HG03097 (cell line): ENCODE measurements around the gene STMN3.
"Not testable (repeated sequence)": the region's sequence is repeated elsewhere in the genome, so short reads cannot be mapped to it uniquely, and the experiment has no call there.

Experiments
- ATAC-seq: cut with Tn5 transposase; IDR thresholded peaks from one replicate; pipeline ENCODE4 v1.9.1; 2021; ENCODE audit not compliant: unreplicated experiment, low FRiP score

STMN3 gene

DNA sequence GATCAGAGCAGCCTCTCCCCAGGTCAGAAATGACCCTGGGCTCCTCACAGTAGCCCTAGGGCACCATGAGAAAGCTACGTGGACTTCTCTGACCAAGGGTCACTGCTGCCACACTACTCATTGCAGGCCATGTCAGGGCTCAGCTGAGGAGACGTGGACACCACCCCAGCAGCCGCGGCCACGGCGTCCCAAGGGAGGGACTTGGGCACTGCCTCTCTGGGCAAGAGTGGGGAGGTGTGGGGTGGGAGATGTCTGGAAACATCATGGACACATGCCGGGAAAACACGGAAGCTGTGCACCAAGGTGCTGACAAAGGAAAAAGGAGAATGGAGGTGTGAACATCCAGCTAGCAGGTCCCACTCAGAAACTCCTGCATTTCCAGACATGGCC lies 35.4 kb downstream of the STMN3 start:
- no peak for ATAC-seq

DNA sequence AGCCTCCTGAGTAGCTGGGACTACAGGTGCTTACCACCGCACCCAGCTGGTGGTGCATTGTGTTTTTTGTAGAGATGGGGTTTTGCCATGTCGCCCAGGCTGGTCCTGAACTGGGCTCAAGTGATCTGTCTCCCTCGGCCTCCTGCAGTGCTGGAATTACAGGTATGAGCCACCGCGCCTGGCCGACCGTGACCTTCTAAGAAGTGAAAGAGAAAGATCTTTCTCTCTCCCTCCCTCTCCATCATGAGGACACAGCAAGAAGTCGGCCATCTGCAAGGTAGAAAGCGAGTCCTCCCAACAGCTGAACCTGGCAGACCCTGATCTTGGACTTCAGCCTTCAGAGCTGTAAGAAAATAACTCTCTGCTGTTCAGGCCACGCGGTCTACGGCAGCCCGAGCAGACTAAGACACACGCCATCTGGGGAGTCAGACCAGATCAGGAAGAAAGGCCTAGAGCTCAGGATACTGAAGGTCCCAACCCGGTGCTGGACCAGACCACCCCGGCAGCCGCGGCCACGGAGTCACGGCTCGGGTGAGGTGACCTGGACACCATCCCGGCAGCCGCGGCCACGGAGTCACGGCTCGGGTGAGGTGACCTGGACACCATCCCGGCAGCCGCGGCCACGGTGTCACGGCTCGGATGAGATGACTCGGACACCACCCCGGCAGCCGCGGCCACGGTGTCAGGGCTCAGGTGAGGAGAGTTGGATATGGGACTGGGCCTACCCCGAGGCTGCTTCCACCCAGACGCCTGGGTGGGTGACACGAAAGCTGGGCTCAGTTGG lies 35.9 kb downstream of the STMN3 start:
- ATAC-seq, result no peak

DNA sequence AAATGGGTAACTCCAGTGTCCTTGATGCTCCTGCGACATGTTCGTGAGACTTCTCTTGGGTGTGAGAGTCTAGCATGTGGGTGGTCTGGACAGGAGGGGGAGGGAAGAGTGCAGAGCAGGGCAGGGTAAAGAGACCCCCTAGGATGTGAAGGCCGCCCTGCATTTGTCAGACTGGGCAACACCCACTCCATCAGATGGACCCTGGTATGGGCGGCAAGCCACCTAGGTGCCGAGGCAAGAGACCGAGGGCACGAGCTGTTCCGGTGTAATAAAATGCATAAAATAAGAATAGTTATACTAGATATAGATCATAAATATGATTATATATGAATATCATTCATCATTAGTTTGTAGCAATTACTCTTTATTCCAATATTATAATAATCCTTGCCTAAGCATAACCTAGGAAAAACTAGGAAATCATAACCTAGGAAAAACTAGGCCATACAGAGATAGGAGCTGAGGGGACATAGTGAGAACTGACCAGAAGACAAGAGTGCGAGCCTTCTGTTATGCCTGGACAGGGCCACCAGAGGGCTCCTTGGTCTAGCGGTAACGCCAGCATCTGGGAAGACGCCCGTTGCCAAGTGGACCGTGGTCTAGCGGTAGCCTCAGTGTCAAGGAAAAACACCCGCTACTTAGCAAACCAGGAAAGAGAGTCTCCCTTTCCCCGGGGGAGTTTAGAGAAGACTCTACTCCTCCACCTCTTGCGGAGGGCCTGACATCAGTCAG lies 39.2 kb downstream of the STMN3 start:
- ATAC-seq, result not testable (repeated sequence)

DNA sequence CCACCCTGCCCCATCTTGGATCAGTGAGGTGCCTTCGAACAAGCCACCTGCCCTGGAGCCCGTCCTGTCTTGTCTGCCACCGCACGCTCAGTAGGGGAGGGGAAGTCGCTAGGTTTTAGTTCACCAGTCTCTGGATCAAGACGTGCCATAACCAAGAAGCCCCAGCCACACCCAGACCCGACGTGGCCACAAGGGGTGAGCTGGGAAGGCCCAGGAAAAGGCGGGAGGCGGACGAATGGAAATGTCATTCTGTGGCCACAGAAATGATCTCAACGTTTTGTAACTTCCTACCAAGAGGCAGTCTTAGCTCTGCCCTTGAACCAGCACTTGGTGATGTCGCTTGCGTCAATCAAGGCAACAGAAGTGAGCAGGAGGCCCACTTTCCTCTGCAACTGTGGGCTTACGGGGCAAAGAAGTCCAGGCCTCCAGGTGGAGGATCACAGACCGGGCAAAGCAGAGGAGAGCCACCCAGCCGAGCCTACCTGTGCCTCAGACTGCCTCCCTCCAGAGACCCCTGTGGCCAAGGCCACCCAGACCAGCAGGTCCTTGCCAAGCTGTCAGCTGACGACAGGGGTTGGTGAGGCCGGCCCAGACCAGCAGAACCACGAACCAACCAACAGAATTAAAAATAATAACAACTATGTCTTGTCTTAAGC lies 40.8 kb downstream of the STMN3 start:
- no peak for ATAC-seq

DNA sequence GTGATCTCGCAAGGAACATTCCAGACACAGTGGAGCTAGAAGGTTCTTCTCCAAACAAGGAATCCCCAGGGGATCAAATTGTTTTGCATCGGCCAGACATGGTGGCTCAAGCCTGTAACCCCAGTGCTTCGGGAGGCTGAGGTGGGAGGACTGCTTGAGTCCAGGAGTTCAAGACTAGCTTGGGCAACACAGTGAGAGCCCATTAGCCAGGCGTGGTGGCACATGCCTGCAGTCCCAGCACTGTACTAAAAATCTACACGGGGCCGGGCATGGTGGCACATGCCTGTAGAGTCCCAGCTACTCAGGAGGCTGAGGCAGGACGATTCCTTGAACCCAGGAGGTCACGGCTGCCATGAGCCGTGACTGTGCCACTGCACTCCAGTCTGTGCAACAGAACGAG lies 41.6 kb downstream of the STMN3 start:
- no peak for ATAC-seq

DNA sequence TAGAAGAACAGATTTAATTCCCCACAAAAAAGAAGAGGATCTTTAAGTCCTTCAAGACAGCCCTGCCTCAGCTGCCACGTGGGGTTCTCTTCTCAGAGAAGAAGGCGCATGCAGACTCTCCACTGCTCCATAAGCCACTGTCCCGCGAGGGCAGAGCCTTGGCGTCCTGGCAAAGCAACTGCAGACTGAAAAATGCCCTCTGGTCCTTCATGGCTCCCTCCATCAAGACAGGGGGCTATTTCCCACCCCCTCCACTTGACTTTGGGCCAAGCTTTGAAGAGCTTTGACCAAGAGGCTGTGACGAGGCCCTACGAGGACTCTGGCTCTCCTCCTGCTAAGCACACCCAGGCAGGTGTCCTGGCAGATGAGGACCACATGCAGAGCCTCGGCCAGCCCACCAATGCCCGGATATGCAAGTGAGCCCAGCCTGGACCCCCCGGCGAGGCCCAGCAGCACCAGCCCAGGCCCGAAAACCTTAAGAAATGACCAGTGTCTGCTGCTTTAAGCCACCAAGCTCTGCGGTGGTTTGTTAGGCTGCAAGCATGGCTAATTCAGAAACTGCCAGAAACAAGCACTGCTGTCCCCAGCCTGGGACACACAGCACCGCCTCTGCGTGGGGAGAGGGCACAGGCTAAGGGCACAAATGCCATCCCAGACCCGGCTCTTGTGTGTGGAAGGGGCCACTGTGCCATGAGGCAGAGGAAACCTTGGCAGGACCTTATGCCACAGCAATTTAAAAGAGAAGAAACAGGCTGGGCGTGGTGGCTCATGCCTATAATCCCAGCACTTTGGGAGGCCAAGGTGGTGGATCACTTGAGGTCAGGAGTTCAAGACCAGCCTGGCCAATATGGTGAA lies 42.4 kb downstream of the STMN3 start:
- ATAC-seq, result no peak

DNA sequence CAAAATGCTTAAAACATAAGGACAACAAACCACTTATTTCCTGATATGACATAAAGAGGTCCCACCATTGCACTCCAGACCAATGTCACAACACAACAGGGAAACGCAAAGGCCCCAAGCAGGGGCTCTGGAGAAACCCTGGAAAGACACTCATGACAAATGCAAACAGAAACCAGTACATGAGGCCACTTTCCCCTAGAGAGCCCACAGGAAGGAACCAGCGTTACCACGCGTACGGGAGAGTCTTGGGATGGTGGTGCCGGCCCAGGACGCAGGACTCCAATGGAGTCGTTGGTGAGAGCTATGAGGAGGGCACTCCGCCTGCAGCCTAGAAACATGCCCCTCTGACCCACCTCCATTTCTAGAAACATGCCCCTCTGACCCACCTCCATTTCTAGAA lies 46.5 kb downstream of the STMN3 start:
- ATAC-seq, result no peak

DNA sequence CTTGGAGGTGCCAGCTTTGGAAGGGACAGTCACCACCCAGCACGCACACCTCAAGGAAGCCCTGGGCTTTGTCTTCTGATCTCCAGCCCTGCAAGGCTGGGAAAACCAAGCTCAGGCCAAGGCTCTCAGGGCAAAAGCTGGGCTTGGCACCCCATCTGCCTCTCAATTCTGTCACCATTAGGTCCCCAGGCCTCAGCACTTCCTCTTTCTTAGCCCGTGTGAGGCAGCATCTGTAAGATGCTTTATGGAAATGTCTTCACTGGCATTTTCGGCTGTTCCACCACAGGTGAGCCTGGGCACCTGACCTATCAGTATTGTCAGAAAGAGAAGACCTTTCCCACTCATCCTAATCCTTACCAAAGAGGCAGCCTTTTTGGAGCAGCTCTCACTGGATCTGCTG lies 50.9 kb downstream of the STMN3 start:
- no peak for ATAC-seq

DNA sequence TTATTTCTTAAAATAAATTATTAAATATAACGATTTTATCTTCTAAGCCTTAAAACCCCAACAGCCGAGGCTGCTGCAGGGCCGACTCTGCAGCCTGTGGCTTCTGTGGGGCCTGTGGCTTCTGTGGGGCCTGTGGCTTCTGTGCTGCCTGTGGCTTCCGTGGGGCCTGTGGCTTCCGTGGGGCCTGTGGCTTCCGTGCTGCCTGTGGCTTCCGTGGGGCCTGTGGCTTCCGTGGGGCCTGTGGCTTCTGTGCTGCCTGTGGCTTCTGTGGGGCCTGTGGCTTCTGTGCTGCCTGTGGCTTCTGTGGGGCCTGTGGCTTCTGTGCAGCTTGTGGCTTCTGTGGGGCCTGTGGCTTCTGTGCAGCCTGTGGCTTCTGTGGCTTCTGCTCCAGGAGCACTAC lies 51.5 kb downstream of the STMN3 start:
- ATAC-seq, result not testable (repeated sequence)

DNA sequence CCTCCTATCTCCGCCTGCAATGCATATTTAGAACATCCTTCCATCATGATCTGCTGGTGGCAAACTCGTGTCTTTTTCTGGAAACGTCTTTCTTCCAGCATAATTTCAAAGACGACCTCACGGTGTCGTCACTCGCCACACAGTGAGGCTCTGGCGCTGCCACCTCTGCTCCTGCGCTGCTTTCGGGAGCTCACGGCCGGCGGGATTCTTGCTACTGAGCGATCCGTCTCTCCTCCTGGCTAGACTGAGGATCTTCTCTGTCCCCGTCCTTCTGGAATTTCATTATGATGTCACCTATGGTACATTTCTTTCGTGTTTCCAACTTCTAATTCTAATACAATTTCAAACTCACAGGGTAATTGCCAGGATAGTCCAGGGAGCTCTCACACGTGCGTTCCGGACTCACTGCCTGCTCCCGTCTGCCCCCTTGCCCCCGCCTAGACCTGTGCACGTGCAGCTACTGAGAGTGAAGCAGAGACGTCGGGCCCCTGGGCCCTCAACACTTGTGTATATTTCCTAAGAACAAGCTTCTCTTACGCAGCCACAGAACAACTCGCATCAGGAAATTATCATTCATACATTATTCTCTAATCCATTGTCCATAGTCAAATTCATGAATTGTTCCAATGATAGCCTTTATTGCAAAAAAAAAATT lies 53.7 kb downstream of the STMN3 start:
- ATAC-seq, result no peak

DNA sequence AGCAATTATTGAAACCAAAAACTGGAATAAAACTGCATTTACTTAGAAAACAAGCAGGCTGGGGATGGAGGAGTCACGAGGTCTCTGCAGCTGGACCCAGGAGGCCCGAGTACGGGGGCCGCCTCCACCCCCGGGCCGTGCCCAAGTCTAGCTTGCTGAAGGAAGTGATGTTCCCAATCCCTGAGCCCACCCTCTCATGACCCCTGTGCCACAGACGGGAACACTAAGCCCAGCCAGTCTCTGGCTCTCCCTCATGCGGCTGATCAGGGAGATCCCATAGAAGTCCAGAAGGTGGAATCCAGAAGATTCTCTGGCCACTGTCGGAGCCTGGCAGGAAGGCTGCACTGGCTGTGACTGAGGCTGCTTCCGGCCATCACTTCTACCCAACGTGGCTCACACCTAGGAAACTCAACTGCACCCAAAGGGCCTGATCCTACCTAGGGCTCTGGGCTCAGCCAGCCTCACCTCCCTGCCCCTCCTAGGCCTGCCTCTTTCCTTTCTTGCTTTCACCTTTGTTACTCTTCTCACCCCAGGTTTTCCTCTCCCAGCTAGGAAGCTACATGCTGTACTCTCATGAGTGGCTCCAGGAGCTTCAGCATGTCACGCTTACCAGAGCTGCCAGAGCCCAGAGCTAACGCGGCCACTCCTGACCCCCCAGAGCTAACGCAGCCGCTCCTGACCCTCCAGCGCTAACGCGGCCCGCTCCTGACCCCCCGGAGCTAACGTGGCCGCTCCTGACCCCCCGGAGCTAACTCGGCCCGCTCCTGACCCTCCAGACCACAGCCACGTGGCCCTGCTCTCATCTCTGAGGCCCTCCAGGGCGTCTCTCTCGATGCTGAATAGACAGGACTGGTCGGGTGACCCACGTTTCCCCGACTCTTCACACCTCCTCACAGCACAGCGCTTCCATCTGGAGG lies 54.5 kb downstream of the STMN3 start:
- no peak for ATAC-seq

DNA sequence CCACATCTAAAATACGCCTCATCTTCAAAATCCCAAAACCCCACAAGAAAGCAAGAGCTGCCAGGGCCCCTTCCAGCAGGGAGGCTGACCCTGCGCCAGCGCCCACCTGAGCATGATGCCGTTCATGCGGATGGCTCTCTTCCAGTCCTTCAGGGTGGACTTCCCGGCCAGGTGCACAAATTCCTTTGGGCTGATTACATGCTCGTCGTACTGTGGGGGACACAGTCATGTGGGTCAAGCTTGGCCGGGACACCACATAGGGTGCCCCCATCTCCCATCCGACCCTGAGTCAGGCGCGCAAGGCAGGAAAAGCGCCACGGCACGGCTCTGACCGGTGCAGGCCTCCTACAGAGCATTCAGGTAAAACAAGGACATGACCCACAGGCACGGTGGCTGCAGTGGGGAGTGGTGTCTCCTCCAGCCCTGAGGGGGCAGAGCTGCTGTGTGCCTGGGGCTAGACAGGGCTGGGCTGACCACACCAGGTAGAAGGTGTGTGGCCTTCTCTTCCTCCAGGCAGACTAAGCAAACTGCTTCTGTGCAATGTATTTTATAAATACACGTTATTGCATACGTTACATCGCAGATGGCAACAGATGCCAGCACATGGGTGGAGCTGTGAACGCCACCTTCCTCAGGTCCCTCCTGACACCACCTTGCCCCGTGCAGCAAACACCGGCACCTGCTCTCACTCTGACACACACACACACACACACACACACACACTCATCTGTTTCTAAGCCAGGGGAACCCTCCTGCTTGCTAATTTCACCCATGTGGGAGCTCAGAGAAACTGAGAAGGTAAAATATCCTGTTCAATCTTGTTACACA lies 55.4 kb downstream of the STMN3 start:
- ATAC-seq, result no peak

DNA sequence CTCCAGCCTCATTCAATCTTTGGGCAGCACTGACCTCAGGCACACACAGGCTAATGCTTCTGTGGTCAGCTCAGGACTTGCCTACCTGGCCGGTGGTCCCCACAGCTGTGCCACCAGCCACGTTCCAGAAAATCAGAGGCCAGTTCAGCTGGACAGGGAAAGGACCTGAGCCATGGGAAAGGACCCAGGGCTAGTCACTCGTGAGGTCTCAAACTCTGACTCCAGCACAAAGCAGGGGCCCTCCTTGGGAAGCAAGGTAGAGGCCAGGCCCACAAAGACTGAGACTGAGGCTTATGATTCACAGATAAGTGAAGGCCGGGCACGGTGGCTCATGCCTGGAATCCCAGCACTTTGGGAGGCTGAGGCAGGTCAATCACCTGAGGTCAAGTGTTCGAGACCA lies 56.8 kb downstream of the STMN3 start:
- ATAC-seq, result no peak

DNA sequence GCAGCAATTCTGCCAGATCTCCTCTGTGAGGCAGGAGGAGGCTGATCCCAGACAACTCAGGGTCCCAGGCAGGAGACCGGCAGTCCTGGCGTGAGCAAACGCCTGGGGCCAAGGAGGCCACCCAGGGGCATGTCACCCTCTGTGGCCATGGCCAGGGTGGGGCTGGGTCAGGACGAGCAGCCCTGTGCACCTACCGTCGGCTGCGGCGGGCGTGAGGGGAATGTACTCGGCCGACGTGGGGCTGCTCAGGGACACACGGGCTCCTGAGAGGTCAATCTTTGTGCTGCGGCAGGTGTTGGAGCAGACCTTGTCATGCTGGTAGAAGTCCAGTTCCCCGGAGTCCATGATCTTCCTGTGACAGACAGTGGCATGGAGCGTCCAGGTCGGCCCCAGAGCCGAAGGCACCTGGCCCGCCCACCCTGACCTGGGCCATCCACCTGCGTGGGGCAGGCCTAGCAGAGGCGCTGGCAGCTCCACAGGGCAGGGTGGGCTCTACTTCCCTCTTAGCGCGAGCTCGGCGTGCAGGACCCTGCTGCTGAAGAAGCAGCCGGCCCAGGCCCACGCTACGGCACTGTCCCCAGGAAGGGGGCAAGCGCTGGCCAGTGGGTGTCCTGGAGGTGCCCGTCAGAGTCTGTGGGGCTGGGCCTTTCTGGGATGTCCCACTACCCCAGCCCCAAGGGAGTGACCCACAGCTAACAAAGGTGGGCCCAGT lies 57.7 kb downstream of the STMN3 start:
- ATAC-seq, result no peak

DNA sequence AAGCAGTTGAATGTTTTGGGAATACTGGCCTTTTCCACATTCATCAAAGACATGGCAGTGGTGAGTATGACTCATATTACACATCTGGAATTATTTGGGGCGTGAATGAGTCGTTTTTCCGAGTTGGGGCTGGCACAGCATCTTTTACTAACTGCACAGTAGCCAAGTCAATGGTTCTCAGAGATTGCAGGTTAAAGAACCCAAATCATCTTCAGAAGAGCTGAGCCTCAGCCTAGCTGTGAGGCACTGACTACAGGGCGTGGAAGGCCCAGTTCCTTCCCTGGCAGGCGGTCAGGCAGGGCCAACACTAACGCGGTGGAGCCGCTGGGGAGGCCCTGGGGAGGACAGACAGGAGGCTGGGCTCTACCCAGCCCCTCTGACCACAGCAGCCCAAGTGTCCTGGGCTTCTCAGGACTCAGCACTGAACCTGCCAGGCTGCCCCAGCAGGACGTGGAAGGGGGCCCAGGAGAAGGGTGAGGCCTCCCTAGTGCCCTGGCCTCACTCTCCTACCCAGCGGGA lies 59.1 kb downstream of the STMN3 start:
- no peak for ATAC-seq

DNA sequence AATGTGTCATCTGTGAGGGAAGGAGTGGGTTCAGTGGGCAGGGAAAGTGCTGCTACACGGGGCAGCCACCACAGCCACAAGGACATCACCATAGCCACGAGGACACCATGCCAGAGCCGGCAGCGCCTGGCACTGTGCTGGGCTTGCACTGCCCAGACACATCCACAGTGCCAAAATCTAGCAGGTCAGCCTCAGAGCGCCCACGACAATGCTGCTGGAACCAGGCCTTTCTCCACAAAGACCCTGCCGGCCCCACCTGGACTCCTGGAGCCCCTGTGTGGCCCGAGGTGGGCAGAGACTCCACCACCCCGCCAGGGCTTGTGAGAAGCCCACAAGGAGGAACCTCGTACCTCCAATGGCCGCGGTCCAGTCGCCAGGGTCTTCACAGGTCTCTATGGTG lies 60.6 kb downstream of the STMN3 start:
- no peak for ATAC-seq

DNA sequence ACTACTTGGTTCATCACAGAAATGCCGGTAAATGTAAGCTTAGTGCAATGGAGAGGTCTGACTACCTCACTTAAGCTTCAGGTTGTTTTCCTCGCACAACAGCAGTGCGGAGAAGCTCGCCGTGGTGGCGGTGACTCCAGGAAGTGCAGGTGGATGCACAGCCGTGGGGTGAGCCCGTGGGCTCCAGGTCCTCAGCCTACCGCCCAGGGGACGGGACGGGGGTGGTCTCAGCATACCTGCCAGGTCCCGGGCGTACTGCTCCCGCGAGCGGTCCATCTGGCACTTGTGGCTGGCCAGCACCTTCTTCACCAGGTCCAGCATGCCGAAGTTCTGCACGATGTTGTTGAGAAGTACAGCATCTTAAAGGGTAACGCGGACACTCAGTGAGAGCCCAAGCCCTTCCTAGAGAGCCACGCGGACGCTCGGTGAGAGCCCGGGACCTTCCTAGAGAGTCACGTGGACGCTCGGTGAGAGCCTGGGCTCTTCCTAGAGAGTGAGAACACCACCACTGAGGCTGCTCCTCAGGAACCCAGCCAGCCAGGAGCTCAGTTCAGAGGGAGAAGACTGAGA lies 61.4 kb downstream of the STMN3 start:
- ATAC-seq, result no peak
